ENCODE results near the gene RPL29. TPM values are rescaled to one million over a fixed set of nuclear protein-coding genes. Genes with fewer than 3 reads are reported as not detected.
A peak's percentile ranks its signal among the peaks of the same experiment; 100 is the strongest.

Gene RPL29
- total RNA-seq, 1 donor from 2014 or later, result 1,471 TPM

DNA sequence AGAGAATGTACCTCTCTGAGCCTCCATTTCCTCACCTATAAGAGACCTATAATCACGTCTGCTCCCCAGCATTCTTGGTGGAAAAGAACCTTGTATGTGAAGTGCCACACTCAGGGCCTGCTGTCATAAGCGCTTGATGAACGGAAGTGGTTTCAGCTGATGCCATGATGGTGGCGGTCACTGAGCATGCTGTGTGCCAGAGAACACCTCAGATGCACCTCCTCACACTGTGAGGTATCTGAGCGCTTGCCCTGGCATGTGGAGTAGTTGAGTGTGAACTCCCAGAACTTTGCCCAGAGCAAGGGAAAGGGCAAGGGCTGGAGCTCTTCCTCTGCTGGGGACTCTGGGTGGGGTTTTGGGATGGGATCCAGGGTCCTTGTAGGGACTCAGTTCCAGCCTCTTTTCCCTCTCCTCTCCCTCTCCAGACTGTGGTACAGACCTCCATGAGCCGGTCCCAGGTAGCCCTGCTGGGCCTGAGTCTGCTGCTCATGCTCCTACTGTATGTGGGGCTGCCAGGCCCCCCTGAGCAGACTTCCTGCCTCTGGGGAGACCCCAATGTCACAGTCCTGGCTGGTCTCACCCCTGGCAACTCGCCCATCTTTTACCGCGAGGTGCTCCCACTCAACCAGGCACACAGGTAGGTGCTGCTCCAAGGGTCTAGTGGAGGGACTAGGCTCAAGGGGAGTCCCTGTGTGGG lies 18.1 kb downstream of the RPL29 start:
- TF ChIP-seq, protein P1, sequence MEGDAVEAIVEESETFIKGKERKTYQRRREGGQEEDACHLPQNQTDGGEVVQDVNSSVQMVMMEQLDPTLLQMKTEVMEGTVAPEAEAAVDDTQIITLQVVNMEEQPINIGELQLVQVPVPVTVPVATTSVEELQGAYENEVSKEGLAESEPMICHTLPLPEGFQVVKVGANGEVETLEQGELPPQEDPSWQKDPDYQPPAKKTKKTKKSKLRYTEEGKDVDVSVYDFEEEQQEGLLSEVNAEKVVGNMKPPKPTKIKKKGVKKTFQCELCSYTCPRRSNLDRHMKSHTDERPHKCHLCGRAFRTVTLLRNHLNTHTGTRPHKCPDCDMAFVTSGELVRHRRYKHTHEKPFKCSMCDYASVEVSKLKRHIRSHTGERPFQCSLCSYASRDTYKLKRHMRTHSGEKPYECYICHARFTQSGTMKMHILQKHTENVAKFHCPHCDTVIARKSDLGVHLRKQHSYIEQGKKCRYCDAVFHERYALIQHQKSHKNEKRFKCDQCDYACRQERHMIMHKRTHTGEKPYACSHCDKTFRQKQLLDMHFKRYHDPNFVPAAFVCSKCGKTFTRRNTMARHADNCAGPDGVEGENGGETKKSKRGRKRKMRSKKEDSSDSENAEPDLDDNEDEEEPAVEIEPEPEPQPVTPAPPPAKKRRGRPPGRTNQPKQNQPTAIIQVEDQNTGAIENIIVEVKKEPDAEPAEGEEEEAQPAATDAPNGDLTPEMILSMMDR (conservative IDR thresholded peaks at IDR 0.05), result no peak

DNA sequence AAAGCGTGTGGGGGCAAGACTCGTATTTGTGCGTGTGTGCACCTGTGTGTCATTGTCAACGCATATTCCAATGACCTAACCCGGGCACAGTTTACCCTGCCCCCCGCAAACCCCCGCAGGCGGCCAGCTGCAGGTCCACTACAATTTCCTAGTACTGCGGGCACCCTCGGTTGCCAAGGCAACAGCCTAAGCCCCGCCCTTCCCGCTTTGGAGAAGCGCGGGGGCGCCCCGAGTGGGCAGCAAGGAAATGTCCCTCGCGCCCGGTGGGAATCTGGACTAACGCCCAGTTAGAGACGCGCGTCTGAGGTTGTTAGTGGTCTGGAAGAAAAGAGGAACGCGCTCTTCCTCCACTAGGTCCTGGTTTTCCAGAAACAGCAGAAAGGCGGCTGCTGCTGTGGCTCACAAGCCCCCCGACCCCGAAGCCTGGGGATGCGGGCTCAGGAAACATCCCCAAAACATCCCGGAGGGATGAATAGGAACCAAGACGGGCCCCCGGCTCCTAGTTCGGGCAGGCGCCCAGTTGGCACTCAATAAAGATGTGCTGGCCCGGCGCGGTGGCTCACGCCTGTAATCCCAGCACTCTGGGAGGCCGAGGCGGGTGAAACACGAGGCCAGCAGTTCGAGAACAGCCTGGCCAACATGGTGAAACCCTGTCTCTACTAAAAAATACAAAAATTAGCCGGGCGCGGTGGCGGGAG lies 19.7 kb downstream of the RPL29 start:
- no peaks in the 10 kb centered on the region for H3K36me3 Mint-ChIP-seq (ENCODE audit: low read depth)
- no peaks in the 10 kb centered on the region for H3K9me3 Mint-ChIP-seq
- H3K4me3 Mint-ChIP-seq, result peak overlapping the region; percentile 86
- DNase-seq (ENCODE audit: low read depth, low spot score), result peak; percentile 66
- TF ChIP-seq, protein P1 (conservative IDR thresholded peaks at IDR 0.05), result peak; percentile 19
- peaks cover 27% of the 10 kb centered on the region for H3K4me1 Mint-ChIP-seq
- no peak overlapping the region for H3K27ac Mint-ChIP-seq (ENCODE audit: unreplicated experiment)
- no peaks in the 10 kb centered on the region for H3K27me3 Mint-ChIP-seq (ENCODE audit: low read depth)

More for the DNA sequence above, 18.1 kb downstream of the RPL29 start:
- H3K9me3 Mint-ChIP-seq, result no peaks in the 10 kb centered on the region
- H3K4me1 Mint-ChIP-seq, result peaks cover 38% of the 10 kb centered on the region
- H3K27ac Mint-ChIP-seq (ENCODE audit: unreplicated experiment), result no peak overlapping the region
- no peak for DNase-seq (ENCODE audit: low read depth, low spot score)
- H3K36me3 Mint-ChIP-seq (ENCODE audit: low read depth), result no peaks in the 10 kb centered on the region
- peak overlapping the region; percentile 86 for H3K4me3 Mint-ChIP-seq
- H3K27me3 Mint-ChIP-seq (ENCODE audit: low read depth), result no peaks in the 10 kb centered on the region

DNA sequence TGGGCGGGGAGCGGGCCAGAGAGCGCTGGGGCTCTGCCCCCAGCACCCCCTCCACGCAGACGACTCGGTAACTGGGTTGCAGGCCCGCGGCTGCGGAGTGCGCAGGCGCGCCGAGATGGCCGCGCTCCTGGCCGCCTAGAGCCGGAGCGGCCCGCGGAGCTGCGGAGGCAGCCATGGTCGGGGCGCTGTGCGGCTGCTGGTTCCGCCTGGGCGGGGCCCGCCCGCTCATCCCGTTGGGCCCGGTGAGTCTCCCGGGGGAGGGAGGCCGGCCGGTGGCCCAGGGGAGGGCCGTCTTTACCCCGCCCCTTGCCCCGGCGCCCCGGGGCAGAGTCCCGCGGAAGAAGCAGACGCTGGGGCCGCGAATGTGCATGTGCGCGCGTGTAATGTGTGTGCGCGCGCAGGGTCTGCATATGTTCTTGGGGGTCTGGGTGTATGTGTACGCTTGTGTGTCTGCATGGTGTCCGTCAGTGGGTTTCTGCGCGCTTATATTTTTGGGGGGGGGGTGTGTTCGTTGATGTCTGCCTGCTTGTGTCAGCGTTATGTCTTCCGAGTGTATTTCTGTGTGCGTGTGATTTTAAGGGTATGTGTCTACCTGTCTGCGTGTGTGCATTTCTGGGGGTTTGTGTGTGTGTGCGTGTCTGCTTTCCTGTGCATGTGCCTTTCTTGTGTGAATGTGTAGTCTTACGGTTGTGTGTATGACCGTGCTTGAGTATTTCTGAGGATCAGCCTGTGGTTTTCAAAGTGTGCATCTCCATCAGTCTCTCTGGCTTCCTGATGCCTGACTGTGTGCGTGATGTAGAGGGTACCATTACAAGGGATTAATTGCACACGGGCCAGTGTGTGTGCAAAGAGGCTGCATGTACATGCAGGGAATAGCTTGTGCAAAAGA lies 20.5 kb downstream of the RPL29 start, which contains the start of gene ABHD14A:
Gene ABHD14A, plus strand, starts transcription at position 102 of the 889 bp plus-strand sequence. Its CDS starts 72 bp downstream, at position 174.
- TF ChIP-seq, protein P1 (conservative IDR thresholded peaks at IDR 0.05), result no peak
- Mint-ChIP-seq H3K4me3 (peak within 1 kb of the TSS; percentile 90), H3K9me3 (no peaks in the 10 kb centered on the region), H3K27me3 (ENCODE audit: low read depth) (no peaks in the 10 kb centered on the region), H3K4me1 (peaks cover 27% of the 10 kb centered on the region), H3K36me3 (ENCODE audit: low read depth) (no peaks in the 10 kb centered on the region), H3K27ac (ENCODE audit: unreplicated experiment) (peak within 1 kb of the TSS; percentile 67)
- no peak for DNase-seq (ENCODE audit: low read depth, low spot score)

DNA sequence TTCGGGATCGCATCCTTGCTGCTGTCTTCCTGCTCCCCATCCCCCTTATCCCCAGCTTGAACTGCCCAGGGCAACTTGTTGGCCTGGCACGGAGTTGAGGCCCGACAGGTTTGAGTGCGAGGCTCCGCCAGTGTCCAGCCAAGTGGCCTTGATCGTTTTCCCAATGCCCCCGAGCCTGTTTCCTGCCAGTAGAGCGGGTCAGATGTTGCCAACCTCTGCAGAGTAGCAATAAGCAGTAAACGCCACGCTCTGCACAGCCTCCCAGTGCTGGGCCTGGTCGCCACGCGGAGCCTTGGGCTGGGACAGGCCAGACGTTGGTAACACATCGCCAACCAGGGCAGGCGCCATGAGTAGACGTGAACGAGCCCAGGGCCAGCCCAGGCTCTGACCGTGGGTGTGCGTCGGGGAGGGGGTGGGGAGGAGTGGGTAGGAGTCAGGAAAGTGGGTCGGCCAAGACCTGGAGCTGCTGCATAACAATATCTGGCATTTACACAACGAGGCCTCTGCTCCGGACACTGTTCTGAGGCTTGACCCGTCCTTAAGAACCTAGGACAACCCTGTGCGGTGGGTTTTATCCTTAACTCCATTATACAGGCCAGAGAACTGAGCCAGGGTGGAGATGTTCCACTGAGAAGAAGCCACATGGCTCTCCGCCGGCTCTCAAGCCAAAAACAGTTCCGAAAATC lies 21.3 kb downstream of the RPL29 start:
- Mint-ChIP-seq H3K9me3 (no peaks in the 10 kb centered on the region), H3K36me3 (ENCODE audit: low read depth) (no peaks in the 10 kb centered on the region), H3K27ac (ENCODE audit: unreplicated experiment) (peak overlapping the region; percentile 67), H3K27me3 (ENCODE audit: low read depth) (no peaks in the 10 kb centered on the region), H3K4me1 (peaks cover 27% of the 10 kb centered on the region), H3K4me3 (peak overlapping the region; percentile 90)
- TF ChIP-seq, protein P1 (conservative IDR thresholded peaks at IDR 0.05), result no peak
- no peak for DNase-seq (ENCODE audit: low read depth, low spot score)

DNA sequence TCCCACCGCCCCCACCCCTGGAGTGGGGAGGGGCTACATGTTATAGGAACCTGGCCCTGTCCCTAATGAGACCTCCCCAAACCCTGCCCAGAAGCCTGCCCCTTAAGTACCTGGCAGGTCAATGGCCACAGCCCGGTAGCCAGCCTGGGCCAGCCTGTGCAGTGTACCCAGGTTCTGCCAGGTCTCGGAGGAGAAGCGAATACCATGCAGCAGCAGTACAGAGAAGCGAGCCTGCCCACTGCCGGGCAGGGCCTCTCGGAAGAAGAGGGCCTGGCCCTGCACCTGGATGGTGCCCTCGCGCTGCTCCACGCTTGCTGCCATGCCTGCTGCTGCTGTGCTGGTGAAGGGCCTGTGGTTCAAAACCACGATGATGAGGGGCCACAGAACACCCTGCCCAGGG lies 24.3 kb downstream of the RPL29 start:
- Mint-ChIP-seq H3K27ac (ENCODE audit: unreplicated experiment) (no peak overlapping the region), H3K9me3 (no peaks in the 10 kb centered on the region)
- no peak for DNase-seq (ENCODE audit: low read depth, low spot score)

More for the DNA sequence above, 24.3 kb downstream of the RPL29 start:
- TF ChIP-seq, protein P1 (conservative IDR thresholded peaks at IDR 0.05), result no peak
- no peaks in the 10 kb centered on the region for H3K27me3 Mint-ChIP-seq (ENCODE audit: low read depth)
- peaks cover 41% of the 10 kb centered on the region for H3K4me1 Mint-ChIP-seq
- H3K36me3 Mint-ChIP-seq (ENCODE audit: low read depth), result no peaks in the 10 kb centered on the region
- H3K4me3 Mint-ChIP-seq, result peak overlapping the region; percentile 72

Data from neural crest cell (in vitro differentiated cells).